ENCODE results near the gene SARM1. TPM values are rescaled to one million over a fixed set of nuclear protein-coding genes. Genes with fewer than 3 reads are reported as not detected.
"Not testable (repeated sequence)": the region's sequence is repeated elsewhere in the genome, so short reads cannot be mapped to it uniquely, and the experiment has no call there.

SARM1 gene
- total RNA-seq, 2 donors from 2014 or later = 6.1 to 10.3 TPM

DNA sequence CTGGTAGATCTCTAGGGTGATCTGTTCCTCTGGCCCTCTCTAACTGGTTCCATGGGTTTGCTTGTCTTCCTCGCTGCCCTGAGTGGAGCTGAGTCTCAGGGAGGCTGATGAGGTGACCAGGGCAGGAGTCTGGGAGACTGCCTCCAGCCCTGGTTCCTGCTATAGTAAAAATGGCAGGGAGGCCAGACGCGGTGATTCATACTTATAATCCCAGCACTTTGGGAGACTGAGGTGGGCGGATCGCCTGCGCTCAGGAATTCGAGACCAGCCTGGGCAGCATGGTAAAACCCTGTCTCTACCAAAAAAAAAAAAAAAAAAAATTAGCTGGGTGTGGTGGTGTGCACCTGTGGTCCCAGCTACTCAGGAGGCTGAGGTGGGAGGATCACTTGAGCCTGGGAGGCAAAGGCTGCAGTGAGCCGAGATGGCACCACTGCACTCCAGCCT, 32.7 kb upstream of the SARM1 start:
- DNase-seq; ATAC-seq; intact Hi-C loops (cut with DNase I): not testable (repeated sequence)

DNA sequence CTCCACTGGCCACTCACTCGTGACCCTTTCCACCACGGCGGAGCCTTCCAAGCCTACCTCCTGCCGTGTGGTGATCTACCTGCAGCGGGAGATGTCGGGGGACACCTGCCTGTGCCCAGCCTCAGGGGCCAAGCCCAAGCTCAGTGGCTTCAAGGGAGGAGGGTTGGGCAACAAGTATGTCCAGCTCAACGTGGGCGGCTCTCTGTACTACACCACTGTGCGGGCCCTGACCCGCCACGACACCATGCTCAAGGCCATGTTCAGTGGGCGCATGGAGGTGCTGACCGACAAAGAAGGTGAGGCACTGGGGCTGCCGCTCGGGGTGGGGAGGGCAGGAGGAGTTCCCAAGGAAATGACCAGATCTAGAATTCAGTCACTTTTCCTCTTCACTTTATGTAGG, 32.1 kb upstream of the SARM1 start:
- no peak for DNase-seq
- intact Hi-C loops (cut with DNase I) = no loop called here
- ATAC-seq = no peak

DNA sequence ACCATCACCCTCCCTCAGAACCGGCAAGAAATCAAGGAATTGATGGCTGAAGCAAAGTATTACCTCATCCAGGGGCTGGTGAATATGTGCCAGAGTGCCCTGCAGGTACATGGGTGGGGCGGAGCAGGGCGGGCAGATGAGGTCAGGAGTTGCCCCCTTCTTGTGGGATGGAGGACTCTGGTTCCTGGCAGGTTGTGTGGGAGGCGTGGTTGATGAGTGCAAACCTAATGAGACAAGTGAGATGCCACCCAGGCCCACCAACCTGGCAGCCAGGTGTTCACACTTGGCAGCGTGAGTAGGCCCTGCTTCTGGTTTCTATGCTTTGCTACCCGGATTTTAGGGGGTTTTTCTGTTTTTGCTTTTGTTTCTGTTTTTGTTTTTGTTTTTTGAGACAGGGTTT, 31.1 kb upstream of the SARM1 start:
- intact Hi-C loops (cut with DNase I) = no loop called here

DNA sequence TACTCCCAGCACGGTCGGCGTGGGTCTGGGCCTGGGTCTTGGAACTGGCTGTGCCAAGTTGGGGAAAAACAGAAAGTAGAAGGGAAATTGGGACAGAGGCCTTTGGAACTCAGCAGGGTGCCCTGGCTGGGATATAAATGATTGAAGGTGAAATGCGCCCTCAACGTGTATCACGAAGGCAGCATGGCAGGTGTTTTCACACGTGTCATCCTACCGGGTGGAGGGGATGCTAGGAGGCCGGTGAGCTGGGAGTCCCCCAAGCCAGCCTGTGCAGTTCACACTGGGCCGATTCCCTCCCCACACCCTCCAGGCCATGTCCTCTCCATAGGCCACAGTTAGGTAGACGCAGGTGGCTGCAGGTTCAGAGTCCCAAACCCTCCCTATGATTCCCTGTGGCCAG, 30.0 kb upstream of the SARM1 start:
- no peak for ATAC-seq
- intact Hi-C loops (cut with DNase I) = no loop called here
- DNase-seq = no peak

More for the DNA sequence above, 31.1 kb upstream of the SARM1 start:
- no peak for DNase-seq
- no peak for ATAC-seq

DNA sequence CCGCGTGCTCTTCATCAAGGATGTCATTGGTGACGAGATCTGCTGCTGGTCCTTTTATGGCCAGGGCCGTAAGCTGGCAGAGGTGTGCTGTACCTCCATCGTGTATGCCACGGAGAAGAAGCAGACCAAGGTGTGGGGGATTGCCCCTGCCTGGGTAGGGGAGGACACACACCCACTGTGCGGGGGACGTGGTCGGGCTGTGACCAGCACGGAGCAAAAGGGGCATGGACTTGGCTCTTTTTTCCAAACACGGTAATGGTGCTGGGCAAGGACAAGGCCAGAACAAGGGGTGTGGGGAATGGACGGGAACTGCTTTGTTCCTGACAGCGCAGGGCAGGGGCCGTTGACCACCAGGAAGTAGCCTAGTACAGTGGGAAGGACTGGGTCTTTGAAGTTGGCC, 29.2 kb upstream of the SARM1 start:
- intact Hi-C loops (cut with DNase I) = no loop called here
- ATAC-seq (no peak), DNase-seq (no peak)

DNA sequence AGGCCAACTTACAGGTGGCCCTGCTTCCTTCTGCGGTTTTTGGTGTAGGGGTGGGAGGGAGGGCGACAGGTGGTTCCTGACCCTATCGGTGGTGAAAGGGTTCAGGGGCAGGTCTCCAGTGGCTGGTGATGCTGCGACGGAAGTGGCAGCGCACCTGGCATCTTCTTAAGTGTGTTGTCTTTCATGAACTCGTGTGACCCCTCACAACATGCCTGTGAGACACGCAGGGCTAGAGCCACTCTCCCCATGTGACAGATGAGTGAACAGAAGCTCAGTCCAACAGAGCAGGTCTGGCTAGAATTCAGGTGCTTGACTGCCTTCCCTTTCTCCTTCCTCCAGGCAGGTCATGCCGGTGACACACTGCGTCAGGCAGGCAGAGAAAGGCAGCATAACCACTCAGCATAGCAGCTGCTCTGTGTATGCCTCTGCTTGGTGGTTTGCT, 28.0 kb upstream of the SARM1 start:
- ATAC-seq (no peak), DNase-seq (no peak)
- intact Hi-C loops (cut with DNase I) = no loop called here

DNA sequence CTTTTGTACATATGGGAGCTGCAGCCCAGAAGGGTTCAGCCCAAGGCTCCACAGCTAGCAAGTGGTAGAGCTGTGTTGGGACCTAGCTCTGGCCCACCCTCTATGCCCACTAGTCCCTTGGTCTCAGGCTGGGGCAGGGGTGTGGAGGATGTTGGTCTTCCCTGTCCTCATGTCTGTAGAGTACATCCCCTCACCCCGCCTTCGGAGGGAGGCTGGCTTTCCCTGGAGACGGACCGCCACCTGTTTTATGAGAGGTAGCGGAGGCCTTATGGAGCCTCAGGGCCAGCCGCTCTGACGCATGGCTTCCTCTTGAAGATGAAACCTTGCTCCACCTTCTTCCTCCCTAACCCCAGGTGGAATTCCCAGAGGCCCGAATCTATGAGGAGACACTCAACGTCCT, 27.5 kb upstream of the SARM1 start:
- no peak for ATAC-seq
- no peak for DNase-seq
- intact Hi-C loops (cut with DNase I) = no loop called here

DNA sequence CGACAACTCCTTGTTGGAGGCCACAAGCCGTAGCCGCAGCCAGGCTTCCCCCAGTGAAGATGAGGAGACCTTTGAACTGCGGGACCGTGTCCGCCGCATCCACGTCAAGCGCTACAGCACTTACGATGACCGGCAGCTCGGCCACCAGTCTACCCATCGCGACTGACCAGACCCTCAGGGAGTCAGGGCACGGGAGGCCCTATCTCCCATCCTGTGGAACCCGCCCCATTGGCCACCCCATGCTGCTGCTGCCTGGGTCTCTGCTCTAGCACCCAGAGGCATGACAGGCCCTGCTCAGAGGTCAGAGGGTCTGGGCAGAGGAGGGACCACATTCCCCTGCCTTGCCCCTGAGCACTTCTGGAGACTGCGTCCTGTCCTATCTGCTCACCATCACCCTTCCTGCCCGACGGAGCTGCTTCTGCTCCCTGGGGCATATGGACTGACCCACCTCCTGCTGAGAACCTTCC, 27.0 kb upstream of the SARM1 start:
- ATAC-seq = no peak
- intact Hi-C loops (cut with DNase I) = no loop called here

DNA sequence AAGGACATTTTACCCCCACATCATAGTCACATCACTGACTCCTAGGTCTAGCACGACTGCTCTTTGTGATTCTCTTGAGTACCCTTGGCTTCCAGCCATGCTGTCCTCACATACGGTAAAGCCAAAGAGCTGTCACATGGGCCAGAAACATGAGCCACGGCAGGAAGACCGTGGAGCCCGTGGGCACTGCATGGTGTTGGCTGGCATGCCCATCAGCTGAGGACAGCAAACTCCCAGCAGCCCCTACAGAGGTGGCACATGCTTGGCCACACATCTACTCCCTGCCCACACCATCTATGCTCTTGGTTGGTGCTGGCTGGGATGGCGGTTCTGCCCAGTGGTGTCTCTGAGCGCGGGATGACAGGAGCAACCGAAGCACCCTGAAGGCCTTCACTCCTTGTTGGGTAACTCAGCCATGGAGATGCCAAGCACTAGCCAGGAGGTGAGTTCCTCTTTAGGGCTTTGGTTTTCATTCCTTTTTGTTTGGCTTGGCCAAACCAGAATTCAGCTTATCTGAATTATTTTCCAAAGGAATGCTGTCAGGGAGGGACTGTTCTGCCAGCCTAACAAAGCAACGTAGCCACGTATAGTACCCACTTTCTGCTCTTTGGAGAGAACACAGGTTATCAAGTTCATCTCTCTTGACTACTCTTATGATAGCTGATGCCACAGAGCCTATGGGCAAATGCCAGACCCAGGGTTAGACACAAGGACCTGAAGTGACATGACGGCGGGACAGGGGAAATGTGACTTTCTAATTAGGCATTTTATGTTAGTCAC, 25.9 kb upstream of the SARM1 start:
- peak; percentile 66 for DNase-seq
- intact Hi-C loops (cut with DNase I) = no loop called here
- ATAC-seq = peak; percentile 39 to 72

More for the DNA sequence above, 27.0 kb upstream of the SARM1 start:
- DNase-seq = no peak

DNA sequence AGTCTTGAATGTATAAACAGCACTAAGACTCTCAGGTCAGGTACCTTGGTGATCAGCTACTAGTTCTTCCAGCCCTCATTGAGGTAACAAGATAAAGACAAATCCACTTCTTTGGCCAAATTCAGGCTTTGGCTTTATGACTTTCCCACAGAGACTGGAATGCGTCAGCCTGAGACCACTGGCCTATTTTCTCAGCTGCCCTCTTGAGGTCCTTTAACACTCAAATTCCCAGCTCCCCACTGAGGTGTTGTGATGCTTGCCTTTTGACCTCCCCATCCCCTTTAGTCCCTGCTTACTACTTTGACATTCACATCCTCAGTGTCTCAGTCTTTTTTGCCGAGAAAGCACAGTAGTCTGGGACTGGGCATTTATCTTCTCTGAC, 25.3 kb upstream of the SARM1 start:
- DNase-seq (no peak), ATAC-seq (no peak)
- intact Hi-C loops (cut with DNase I) = no loop called here

DNA sequence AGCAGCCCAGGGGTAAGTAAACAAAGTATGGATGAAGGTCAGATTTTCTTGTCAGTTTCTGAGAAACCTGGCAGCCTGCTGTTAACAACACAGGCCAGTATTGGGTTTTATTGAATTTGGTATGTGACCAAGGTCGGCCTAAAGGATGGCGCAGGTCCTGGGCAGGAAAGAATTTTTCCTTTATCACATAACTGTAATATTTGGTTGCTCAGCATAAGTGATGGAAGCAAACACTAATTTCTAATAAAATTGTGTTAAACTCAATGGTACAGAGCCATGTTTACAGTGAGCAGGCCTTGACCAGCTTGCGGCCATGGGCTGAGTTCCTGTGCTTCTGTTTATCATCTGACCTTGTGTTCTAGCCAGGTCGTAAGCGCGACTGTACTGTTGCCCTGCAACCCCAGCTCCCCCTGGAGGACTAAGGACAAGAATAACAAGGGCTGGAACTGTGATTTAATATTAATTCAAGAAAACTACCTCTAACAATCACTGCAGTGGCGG, 24.7 kb upstream of the SARM1 start:
- ATAC-seq (peak; percentile 8 to 58), DNase-seq (no peak)
- intact Hi-C loops (cut with DNase I) = no loop called here

DNA sequence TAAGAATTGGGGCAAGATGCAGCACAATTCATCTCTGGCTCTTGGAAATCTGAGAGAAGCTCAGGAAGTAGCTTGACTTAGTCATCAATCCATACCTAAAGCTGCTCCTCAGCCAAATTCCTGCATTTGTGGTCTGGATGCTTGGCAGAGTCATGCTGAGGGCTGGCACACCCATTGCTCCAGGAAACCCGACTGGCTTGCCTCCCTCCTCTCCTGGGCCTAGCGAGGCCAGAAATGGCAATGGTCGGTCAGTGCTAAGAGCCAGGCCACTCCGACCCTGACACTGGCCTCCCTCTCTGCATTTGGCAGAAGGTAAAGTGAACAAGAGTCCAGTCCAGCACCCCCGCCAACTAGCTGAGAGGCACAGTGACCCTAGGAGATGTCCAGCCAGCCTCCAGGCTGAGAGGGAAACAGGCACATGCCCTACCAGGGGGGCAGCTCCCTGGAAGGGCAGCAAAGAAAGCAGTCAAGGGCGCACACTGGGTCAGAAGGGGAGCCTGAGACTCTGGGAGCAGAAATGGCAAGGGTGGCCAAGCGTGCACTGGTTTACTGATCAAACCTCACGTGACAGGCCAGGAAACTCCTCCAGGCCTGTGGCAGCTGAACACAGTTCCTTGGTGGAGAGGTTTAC, 24.1 kb upstream of the SARM1 start:
- ATAC-seq (no peak), DNase-seq (no peak)
- intact Hi-C loops (cut with DNase I) = no loop called here

DNA sequence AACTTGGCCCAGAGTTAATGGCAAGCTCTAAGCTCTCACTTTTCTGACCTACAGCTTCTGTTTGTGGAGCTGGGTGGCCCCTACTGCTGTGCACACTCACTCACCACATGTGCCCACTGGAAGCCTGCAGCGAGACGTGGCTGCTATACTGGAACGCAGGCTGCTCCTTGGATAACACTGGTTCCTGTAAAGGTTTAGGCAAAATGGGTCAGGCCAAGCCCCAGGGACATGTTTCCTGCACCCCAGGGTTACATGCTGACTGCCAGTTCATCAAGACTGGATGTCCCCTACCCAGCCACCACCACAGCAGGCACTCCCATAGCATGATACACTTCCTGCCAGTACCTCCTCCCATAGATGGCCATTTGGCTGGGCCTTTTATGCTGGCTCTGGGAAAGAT, 22.5 kb upstream of the SARM1 start:
- ATAC-seq (no peak), DNase-seq (no peak)
- intact Hi-C loops (cut with DNase I) = no loop called here

DNA sequence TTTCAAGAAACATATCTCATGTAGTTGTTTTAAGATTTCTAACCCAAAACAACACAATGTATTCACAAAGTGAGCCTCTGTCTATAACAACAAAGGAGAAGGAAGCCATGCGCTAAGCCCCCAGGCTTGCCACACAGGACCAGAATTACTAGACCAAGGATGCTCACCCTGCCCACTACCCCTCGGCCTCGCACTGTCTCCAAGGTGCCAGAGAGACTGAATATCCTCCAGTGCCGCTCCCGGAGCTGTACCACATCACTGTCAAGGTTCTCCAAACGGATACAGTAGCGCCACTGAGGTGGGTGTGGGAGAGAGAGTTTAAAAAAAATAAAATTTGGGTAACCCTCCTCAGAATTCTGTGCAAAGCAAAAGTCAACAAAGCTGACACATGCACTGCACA, 21.2 kb upstream of the SARM1 start:
- intact Hi-C loops (cut with DNase I) = no loop called here
- DNase-seq (no peak), ATAC-seq (no peak)

DNA sequence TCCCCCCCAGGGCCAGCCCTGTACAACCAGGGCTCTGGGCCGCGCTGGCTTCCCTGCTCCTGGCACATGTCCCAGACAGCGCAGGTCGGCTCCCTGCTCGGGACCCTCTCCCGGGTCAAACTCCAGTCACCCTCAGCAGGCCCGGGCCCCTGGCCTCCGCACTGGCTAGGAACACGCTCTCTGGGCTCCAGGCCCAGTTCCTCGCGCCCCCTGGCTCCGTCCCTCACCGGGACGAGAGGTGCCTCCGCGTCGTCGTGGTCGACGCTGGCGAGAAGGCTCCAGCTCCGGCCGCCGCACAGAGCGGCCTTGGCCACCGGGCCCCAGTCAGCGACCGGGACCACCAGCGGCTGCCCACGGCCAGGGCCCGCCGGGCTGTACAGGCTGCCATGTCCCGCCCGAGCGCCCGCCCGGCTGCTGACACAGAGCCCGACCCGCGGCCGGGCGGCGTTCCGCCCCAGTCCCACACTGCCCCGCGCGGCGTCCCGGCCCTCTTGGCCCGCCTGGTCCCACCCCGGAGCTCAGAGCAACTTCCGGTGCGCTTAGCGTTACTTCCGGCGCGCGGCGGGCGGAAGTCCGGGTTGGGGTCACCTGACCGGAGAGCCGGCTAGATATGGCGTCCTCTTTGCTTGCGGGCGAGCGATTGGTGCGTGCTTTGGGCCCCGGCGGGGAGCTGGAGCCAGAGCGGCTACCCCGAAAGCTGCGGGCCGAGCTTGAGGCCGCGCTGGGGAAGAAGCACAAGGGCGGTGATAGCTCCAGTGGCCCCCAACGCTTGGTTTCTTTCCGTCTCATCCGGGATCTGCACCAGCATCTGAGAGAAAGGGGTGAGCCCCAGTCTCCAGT, 14.2 kb upstream of the SARM1 start, which contains the start of gene POLDIP2:
Gene POLDIP2 (minus strand): TSS at position 467 of the 840 bp plus-strand sequence. CDS start 79 bp downstream, at position 388.
- ATAC-seq = peak; percentile 99 to 100
- intact Hi-C loops (cut with DNase I) = no loop called here
- peak; percentile 96 for DNase-seq

DNA sequence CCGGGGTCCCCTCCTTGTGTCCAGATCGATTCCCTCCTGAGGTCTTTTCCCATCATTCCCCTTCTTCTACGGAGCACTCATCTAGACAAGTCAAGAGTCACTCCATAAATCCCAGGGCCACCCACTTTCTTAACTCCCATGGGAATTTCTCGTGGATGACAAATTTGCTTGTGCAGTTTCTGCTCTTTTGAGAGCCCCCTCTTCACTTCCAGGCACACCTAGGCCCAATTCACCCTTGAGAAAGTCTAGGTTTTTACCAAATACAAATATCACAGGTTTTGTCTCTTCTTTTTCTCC, 13.6 kb upstream of the SARM1 start:
- intact Hi-C loops (cut with DNase I) = no loop called here
- no peak for ATAC-seq
- DNase-seq = no peak

DNA sequence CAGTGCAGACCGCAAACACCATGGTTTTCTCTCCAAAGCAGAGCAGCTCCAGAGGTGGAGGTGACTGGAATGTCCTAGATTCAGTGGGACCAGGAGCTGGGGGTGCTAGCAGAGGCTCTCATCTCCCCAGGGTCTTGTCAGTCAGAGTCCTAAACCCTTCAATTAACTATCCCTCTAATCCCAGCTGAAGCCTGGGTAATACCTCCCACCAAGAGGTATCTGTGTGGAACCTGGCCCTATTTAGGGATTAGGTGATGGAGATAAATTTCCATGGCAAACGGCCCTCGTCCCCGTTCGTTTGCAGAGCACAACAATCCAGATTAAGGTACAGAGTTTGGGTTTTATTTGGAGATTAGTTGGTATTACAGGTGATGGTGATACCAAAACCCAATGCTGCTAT, 8.3 kb upstream of the SARM1 start:
- ATAC-seq = no peak
- DNase-seq = no peak

DNA sequence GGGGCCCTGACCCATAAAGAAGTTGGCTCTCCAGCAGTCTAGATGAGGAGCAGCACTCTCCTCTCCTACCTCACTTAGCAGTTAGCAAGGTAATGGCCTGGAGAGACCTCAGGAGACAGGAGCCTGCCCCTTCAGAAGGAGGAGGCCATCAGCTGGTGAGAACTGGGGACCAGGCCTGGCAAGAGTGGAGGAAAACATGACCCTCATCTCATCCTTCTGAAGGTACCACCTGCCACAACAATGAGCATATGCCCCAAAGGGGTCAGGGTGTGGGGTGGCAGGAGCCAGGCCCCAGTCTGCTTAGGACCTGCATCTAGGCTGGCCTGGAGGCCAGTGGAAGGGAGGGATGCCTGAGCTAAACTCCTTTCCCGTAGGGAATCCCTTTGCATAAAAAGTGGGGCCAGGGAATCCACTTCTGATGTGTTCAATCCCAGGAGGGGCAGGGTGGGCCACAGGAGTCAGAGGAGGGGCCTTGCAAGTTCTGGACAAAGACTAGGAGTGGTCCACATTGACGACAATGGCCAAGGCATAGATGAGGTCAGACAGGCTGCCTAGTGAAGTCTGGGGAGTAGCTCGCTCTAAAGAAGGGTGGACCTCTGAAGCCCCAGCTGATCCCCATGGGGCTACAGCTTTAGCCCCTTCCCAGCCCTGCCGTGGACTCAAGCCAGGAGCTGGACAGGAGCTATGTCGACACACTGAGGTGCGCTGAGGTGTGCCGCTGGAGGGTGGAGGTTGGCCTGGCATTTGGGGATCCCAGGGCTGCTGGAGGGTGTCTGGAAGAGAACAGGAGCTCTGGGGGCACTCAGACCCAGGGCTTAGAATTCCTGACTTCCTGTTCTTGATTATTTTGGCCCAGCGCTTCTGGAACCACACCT, 7.5 kb upstream of the SARM1 start:
- ATAC-seq (no peak), DNase-seq (no peak)
- intact Hi-C loops (cut with DNase I) = no loop called here

More for the DNA sequence above, 8.3 kb upstream of the SARM1 start:
- intact Hi-C loops (cut with DNase I) = no loop called here

Data from left cardiac atrium (tissue), 4 donors.